Liver (tissue), 9 donors: Measurements from ENCODE around the gene B3GAT1. TPM values are rescaled to one million over a fixed set of nuclear protein-coding genes. Genes with fewer than 3 reads are reported as not detected.

Experiments used
- DNase-seq: peaks from one replicate; pipeline ENCODE4 v3.0.0-alpha.2; 2017; ENCODE audit warnings: low spot score
- H3K27ac ChIP-seq, 2 donors: one replicate each; pipeline ENCODE4 v1.7.0; 2013; ENCODE audit warnings: inconsistent platforms in 2 of 2, low read length in 2 of 2, control low read depth in 1 of 2, low read depth in 1 of 2, mild to moderate bottlenecking in 1 of 2
- H3K27me3 ChIP-seq, 4 donors: one replicate each; pipeline versions ENCODE4 v1.6.1 to v1.7.0; 2013; ENCODE audit warnings: low read length in 3 of 4, inconsistent platforms in 1 of 4, mild to moderate bottlenecking in 1 of 4, moderate library complexity in 1 of 4; ENCODE audit not compliant: control insufficient read depth in 4 of 4, insufficient read depth in 4 of 4
- H3K36me3 ChIP-seq, 4 donors: one replicate each; pipeline versions ENCODE4 v1.6.1 to v1.7.0; 2013; ENCODE audit warnings: low read length in 3 of 4, mild to moderate bottlenecking in 3 of 4, low read depth in 1 of 4, moderate library complexity in 1 of 4; ENCODE audit not compliant: control insufficient read depth in 4 of 4, insufficient read depth in 3 of 4
- H3K4me1 ChIP-seq, 4 donors: one replicate each; pipeline versions ENCODE4 v1.6.1 to v1.7.0; 2013; ENCODE audit warnings: low read length in 3 of 4, mild to moderate bottlenecking in 3 of 4, moderate library complexity in 1 of 4; ENCODE audit not compliant: control insufficient read depth in 4 of 4, insufficient read depth in 4 of 4
- H3K4me3 ChIP-seq, 3 donors: one replicate each; pipeline versions ENCODE4 v1.6.1 to v1.7.0; 2013; ENCODE audit warnings: low read length in 3 of 3, control low read depth in 1 of 3, low read depth in 1 of 3, mild to moderate bottlenecking in 1 of 3
- H3K9ac ChIP-seq, 2 donors: one replicate each; pipeline ENCODE4 v1.7.0; 2013; ENCODE audit warnings: low read length in 2 of 2, mild to moderate bottlenecking in 2 of 2, moderate library complexity in 2 of 2, control low read depth in 1 of 2, low read depth in 1 of 2
- H3K9me3 ChIP-seq, 4 donors: one replicate each; pipeline versions ENCODE4 v1.6.1 to v1.7.0; 2013; ENCODE audit warnings: low read length in 3 of 4; ENCODE audit not compliant: control insufficient read depth in 4 of 4
- CTCF ChIP-seq: fragments of 150-350 bp; IDR thresholded peaks from 2 replicates; pipeline ENCODE4 v1.5.1; 2017; ENCODE audit warnings: improper control_type of control experiment, low read depth, low read length; ENCODE audit not compliant: missing input control
- EGR1 ChIP-seq, 2 donors: IDR thresholded peaks; 2 replicates each; pipeline ENCODE4 v1.6.1; 2016 to 2018; ENCODE audit warnings: antibody characterized with exemption in 2 of 2, low read depth in 2 of 2
- FOXA1 ChIP-seq: IDR thresholded peaks from 2 replicates; pipeline ENCODE4 v1.6.1; 2016; ENCODE audit warnings: antibody characterized with exemption
- FOXA2 ChIP-seq: IDR thresholded peaks from 2 replicates; pipeline ENCODE4 v1.6.1; 2016; ENCODE audit warnings: antibody characterized with exemption
- GABPA ChIP-seq, 2 donors: IDR thresholded peaks in 1 of 2; conservative IDR thresholded peaks in 1 of 2; 2 replicates each; pipeline ENCODE4 v1.6.1; 2016; ENCODE audit warnings: antibody characterized with exemption in 2 of 2, mild to moderate bottlenecking in 1 of 2, moderate library complexity in 1 of 2
- HNF4A ChIP-seq, 2 donors: conservative IDR thresholded peaks; 2 replicates each; pipeline ENCODE4 v1.6.1; 2016; ENCODE audit warnings: antibody characterized with exemption in 2 of 2, mild to moderate bottlenecking in 2 of 2
- JUND ChIP-seq, 2 donors: IDR thresholded peaks; 2 replicates each; pipeline ENCODE4 v1.6.1; 2016; ENCODE audit warnings: antibody characterized with exemption in 2 of 2
- NR2F2 ChIP-seq: IDR thresholded peaks from 2 replicates; pipeline ENCODE4 v1.6.1; 2016; ENCODE audit warnings: antibody characterized with exemption
- REST ChIP-seq: IDR thresholded peaks from 2 replicates; pipeline ENCODE4 v1.6.1; 2016; ENCODE audit warnings: antibody characterized with exemption, mild to moderate bottlenecking
- RXRA ChIP-seq, 2 donors: IDR thresholded peaks; 2 replicates each; pipeline ENCODE4 v1.6.1; 2017 to 2018; ENCODE audit warnings: antibody characterized with exemption in 2 of 2, mild to moderate bottlenecking in 1 of 2
- SP1 ChIP-seq: IDR thresholded peaks from 2 replicates; pipeline ENCODE4 v1.6.1; 2018; ENCODE audit warnings: antibody characterized with exemption, mild to moderate bottlenecking
- YY1 ChIP-seq: IDR thresholded peaks from 2 replicates; pipeline ENCODE4 v1.6.1; 2016; ENCODE audit warnings: antibody characterized with exemption, mild to moderate bottlenecking
- WGBS: extraction: QIAGEN DNeasy Blood & Tissue Kit; methylation state at CpG from one replicate; pipeline ENCODE4 v1.1.7; 2013; 5-methylcytosine and 5-hydroxymethylcytosine counted together
- polyA plus RNA-seq, 2 donors: library from polyadenylated mRNA; stranded (reverse) in 1 of 2; unstranded in 1 of 2; fragments of 200-250 nt in 1 of 2; fragments of >200 nt in 1 of 2; fragmentation: Nextera tagmentation in 1 of 2; extraction: Ambion mirVana in 1 of 2; gene quantifications; one replicate each; pipeline versions ENCODE4 v1.2.1 to v1.2.3, GENCODE V29; 2013 to 2015
- total RNA-seq, 2 donors: library from RNA; depleted of rRNA; stranded (reverse); fragments of >200 nt; gene quantifications; one replicate each; pipeline ENCODE4 v1.2.3, GENCODE V29; 2014
- TF ChIP-seq, protein P1 (sequence below): IDR thresholded peaks from 2 replicates; pipeline ENCODE4 v1.6.1; 2016; ENCODE audit warnings: antibody characterized with exemption
- donor health status: healthy.
- donor health status: healthy.
- donor health status: healthy.
- donor health status: healthy.
- donor health status: healthy.

The B3GAT1 gene
- total and polyA plus RNA-seq, 4 donors, result 0.13 to 6.6 (median 0.25) TPM; not detected in 1

DNA sequence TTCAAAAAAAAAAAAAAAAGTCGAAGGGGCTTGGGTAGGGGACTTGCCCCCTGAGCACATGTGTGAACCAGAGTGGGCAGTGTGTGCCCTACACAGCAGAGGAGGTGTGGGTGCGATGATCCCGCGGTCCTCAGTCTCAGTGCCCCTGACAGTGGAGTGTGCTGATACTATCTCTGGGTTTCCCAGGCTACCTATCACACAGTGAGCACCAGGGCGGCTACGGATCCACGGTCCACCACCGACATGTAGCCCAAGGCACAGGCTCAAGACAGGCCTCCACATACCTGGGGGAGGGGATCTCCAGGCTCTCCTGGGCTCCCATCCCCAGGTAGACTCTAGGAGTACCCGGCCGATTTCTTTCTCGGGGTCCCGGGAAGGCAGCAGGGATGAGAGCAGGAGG, 9.1 kb downstream of the B3GAT1 start (continued):
- TF ChIP-seq REST (no peak), RXRA (IDR thresholded peaks at IDR 0.05) (no peak)

GRCh38 chr11:134401825-134402809, 9.9 kb downstream of the B3GAT1 start:
- DNase-seq, result no peak
- H3K4me1 ChIP-seq, result peaks cover 18 to 32% (median 25%) of the 10 kb centered on the region in 4 donors
- TF ChIP-seq EGR1 (IDR thresholded peaks at IDR 0.05; ENCODE audit: low read depth in 2 of 2) (no peak), YY1 (no peak), RXRA (IDR thresholded peaks at IDR 0.05) (peak in 1 of 2 donors; percentile 43), SP1 (no peak), JUND (IDR thresholded peaks at IDR 0.05) (no peak), FOXA1 (no peak)
- TF ChIP-seq, protein P1, sequence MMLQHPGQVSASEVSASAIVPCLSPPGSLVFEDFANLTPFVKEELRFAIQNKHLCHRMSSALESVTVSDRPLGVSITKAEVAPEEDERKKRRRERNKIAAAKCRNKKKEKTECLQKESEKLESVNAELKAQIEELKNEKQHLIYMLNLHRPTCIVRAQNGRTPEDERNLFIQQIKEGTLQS, result no peak
- no peaks in the 10 kb centered on the region for H3K36me3 ChIP-seq
- no peaks in the 10 kb centered on the region for H3K9me3 ChIP-seq
- no peaks in the 10 kb centered on the region for H3K27me3 ChIP-seq
- H3K27ac ChIP-seq, result no peak overlapping the region
- no peak overlapping the region for H3K9ac ChIP-seq
- no peak overlapping the region for H3K4me3 ChIP-seq
- 81% methylated on average over 19 of the region's 19 CpGs for WGBS

DNA sequence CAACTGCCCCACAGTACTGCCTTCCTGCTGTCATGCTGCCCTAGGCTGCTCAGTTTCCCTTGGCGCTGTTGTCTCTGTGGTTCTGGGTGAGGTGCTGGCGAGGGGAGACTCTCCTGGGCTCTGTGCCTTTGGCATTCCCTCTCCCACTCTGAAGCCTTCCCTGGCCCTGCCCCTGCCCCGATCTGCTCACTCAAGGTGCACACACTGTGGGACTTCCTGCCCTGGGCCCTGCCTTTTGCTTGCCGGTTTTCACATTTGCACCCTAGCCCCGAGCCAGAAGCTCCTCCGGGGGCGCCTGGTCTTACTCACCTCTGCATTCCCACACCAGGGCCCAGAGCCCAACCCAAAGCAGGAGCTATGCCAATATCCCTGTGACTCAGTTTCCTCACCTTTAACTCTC, 12.0 kb downstream of the B3GAT1 start:
- WGBS, result 86% methylated on average over 7 of the region's 7 CpGs
- H3K27me3 ChIP-seq, result no peaks in the 10 kb centered on the region
- H3K36me3 ChIP-seq, result no peaks in the 10 kb centered on the region
- no peak overlapping the region for H3K9ac ChIP-seq
- peaks cover 8 to 21% (median 17%) of the 10 kb centered on the region in 4 donors for H3K4me1 ChIP-seq
- H3K9me3 ChIP-seq, result no peaks in the 10 kb centered on the region
- no peak for DNase-seq
- TF ChIP-seq EGR1 (IDR thresholded peaks at IDR 0.05; ENCODE audit: low read depth in 2 of 2), result no peak
- no peak overlapping the region for H3K27ac ChIP-seq
- no peak overlapping the region for H3K4me3 ChIP-seq

GRCh38 chr11:134399293-134399654, 12.8 kb downstream of the B3GAT1 start:
- Histone ChIP-seq H3K9ac (no peak overlapping the region), H3K27me3 (no peaks in the 10 kb centered on the region), H3K36me3 (no peaks in the 10 kb centered on the region), H3K9me3 (no peaks in the 10 kb centered on the region), H3K4me3 (no peak overlapping the region), H3K4me1 (peaks cover 8 to 25% (median 19%) of the 10 kb centered on the region in 4 donors), H3K27ac (no peak overlapping the region)
- 95% methylated on average over 8 of the region's 8 CpGs for WGBS
- TF ChIP-seq CTCF (no peak), NR2F2 (no peak), HNF4A (conservative IDR thresholded peaks at IDR 0.05) (no peak), FOXA2 (no peak), JUND (IDR thresholded peaks at IDR 0.05) (no peak), REST (no peak), GABPA (IDR thresholded peaks at IDR 0.05 in 1 of 2, conservative IDR thresholded peaks at IDR 0.05 in 1 of 2) (no peak)
- DNase-seq, result no peak
